ENCODE measurements around the gene RARA.

RARA gene

DNA sequence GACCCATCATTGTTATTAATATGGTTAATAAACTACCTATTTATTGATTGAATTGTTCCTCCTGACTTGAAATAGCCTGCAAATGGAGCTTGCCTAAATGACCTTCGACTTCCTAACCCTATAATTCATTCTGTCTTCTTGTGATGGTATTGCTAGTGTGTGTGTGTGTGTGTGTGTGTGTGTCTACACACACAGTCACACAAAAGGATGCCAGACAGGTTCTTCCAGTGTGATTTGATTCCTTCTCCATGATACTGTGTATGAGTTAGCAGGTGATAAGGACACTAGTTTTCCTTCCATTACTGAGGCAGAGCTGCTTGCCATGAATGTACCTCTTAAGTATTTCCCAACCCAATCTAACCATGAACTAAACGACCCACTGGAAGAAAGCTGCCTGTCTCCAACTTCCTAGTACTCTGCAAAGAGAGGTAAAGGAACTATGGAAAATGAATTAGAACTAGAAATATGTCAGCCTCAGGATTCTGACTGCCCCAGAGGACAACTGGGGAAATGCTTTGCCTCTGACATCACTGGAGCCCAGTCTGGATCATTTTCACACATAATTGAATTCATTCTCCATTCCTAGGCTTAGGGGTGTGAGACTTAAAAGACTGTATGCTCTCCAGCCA is 24.8 kb upstream of the RARA start:
- Histone ChIP-seq H3K36me3 (ENCODE audit: control insufficient read depth, insufficient read depth, low read length, severe bottlenecking) (peaks cover 28% of the 10 kb centered on the region), H3K4me3 (ENCODE audit: low read length) (peak overlapping the region; percentile 76), H3K9me3 (ENCODE audit: control insufficient read depth, low read length) (no peaks in the 10 kb centered on the region), H3K27me3 (replicated peaks; ENCODE audit: control insufficient read depth, insufficient read depth, low read length) (no peaks in the 10 kb centered on the region), H3K9ac (ENCODE audit: low read length) (peak overlapping the region; percentile 36), H3K4me1 (ENCODE audit: control insufficient read depth, insufficient read depth, low read length) (peaks cover 23% of the 10 kb centered on the region)
- peak; percentile 83 for DNase-seq (ENCODE audit: low read depth)

GRCh38 chr17:40286473-40286872 is 22.5 kb upstream of the RARA start:
- Histone ChIP-seq H3K4me1 (ENCODE audit: control insufficient read depth, insufficient read depth, low read length) (peaks cover 30% of the 10 kb centered on the region), H3K36me3 (ENCODE audit: control insufficient read depth, insufficient read depth, low read length, severe bottlenecking) (peaks cover 5% of the 10 kb centered on the region), H3K9me3 (ENCODE audit: control insufficient read depth, low read length) (no peaks in the 10 kb centered on the region), H3K9ac (ENCODE audit: low read length) (no peak overlapping the region), H3K27me3 (replicated peaks; ENCODE audit: control insufficient read depth, insufficient read depth, low read length) (no peaks in the 10 kb centered on the region), H3K4me3 (ENCODE audit: low read length) (no peak overlapping the region)
- DNase-seq (ENCODE audit: low read depth) = no peak

- Histone ChIP-seq H3K9me3 (ENCODE audit: control insufficient read depth, low read length) (no peaks in the 10 kb centered on the region), H3K4me1 (ENCODE audit: control insufficient read depth, insufficient read depth, low read length) (peaks cover 30% of the 10 kb centered on the region), H3K4me3 (ENCODE audit: low read length) (peak overlapping the region; percentile 33), H3K27me3 (replicated peaks; ENCODE audit: control insufficient read depth, insufficient read depth, low read length) (no peaks in the 10 kb centered on the region), H3K36me3 (ENCODE audit: control insufficient read depth, insufficient read depth, low read length, severe bottlenecking) (no peaks in the 10 kb centered on the region), H3K9ac (ENCODE audit: low read length) (peak overlapping the region; percentile 17)
- no peak for DNase-seq (ENCODE audit: low read depth)
Measured at GRCh38 chr17:40287159-40287493, 21.9 kb upstream of the RARA start.

DNA sequence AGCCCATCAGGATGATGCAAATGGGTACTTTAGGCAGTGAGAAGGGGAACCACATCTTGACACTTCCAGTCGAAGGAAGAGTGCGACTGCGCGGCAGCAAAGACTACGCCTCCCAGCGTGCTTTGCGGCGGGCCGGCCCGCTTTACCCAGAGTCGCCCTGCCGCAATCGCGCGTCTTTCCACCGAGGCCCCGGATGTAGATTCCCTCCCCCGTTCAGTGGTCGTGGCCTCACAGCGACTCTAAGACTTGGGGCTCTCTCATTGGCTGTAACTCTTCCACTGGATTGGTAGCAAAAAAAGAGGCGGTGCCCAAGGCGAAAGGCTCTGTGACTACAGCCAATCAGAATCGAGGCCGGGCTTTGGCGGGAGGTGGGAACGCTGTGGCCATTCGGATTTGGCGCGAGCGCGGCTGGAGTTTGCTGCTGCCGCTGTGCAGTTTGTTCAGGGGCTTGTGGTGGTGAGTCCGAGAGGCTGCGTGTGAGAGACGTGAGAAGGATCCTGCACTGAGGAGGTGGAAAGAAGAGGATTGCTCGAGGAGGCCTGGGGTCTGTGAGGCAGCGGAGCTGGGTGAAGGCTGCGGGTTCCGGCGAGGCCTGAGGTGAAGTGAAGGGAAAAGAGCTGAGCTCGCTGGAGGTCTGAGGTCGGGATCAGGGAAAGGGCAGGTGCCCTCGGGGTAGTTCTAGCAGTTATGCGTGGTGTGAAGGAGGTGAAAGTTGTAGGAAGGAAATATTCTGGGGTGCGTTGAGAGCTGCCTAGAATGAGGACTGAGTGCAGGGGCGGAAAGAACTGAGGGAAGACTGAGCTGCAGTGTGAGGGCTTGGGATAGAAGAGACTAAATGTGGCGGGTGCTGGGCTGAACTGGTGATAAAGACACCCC is 21.2 kb upstream of the RARA start, which contains the start of gene CDC6:
Gene CDC6, plus strand, starts transcription at position 386 of the 876 bp plus-strand sequence. CDS start 1,542 bp downstream, outside the sequence.
- Histone ChIP-seq H3K36me3 (ENCODE audit: control insufficient read depth, insufficient read depth, low read length, severe bottlenecking) (no peaks in the 10 kb centered on the region), H3K4me1 (ENCODE audit: control insufficient read depth, insufficient read depth, low read length) (peaks cover 30% of the 10 kb centered on the region), H3K9me3 (ENCODE audit: control insufficient read depth, low read length) (no peaks in the 10 kb centered on the region), H3K9ac (ENCODE audit: low read length) (peak within 1 kb of the TSS; percentile 81), H3K4me3 (ENCODE audit: low read length) (peak within 1 kb of the TSS; percentile 85), H3K27me3 (replicated peaks; ENCODE audit: control insufficient read depth, insufficient read depth, low read length) (no peaks in the 10 kb centered on the region)
- peak; percentile 100 for DNase-seq (ENCODE audit: low read depth)

- no peaks in the 10 kb centered on the region for H3K36me3 ChIP-seq (ENCODE audit: control insufficient read depth, insufficient read depth, low read length, severe bottlenecking)
- no peaks in the 10 kb centered on the region for H3K27me3 ChIP-seq (replicated peaks; ENCODE audit: control insufficient read depth, insufficient read depth, low read length)
- peak overlapping the region; percentile 47 for H3K9ac ChIP-seq (ENCODE audit: low read length)
- H3K4me3 ChIP-seq (ENCODE audit: low read length) = no peak overlapping the region
- peak; percentile 97 for DNase-seq (ENCODE audit: low read depth)
- H3K4me1 ChIP-seq (ENCODE audit: control insufficient read depth, insufficient read depth, low read length) = peaks cover 35% of the 10 kb centered on the region
- no peaks in the 10 kb centered on the region for H3K9me3 ChIP-seq (ENCODE audit: control insufficient read depth, low read length)
Measured at GRCh38 chr17:40290629-40291280, 18.2 kb upstream of the RARA start.

DNA sequence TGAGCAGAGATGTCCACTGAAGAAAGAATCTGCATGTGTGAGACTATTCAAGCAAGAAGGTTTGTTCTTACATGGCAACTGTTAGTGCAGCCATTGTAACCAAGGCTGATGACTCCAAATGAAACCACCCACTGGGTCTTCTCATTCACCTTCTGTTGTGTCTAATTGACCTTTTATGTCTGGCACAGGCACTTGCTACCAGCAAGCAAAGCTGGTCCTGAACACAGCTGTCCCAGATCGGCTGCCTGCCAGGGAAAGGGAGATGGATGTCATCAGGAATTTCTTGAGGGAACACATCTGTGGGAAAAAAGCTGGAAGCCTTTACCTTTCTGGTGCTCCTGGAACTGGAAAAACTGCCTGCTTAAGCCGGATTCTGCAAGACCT is 17.7 kb upstream of the RARA start:
- no peak overlapping the region for H3K4me3 ChIP-seq (ENCODE audit: low read length)
- no peaks in the 10 kb centered on the region for H3K9me3 ChIP-seq (ENCODE audit: control insufficient read depth, low read length)
- no peaks in the 10 kb centered on the region for H3K27me3 ChIP-seq (replicated peaks; ENCODE audit: control insufficient read depth, insufficient read depth, low read length)
- peak overlapping the region; percentile 51 for H3K9ac ChIP-seq (ENCODE audit: low read length)
- no peaks in the 10 kb centered on the region for H3K36me3 ChIP-seq (ENCODE audit: control insufficient read depth, insufficient read depth, low read length, severe bottlenecking)
- peaks cover 40% of the 10 kb centered on the region for H3K4me1 ChIP-seq (ENCODE audit: control insufficient read depth, insufficient read depth, low read length)
- DNase-seq (ENCODE audit: low read depth) = no peak

- Histone ChIP-seq H3K9me3 (ENCODE audit: control insufficient read depth, low read length) (no peaks in the 10 kb centered on the region), H3K36me3 (ENCODE audit: control insufficient read depth, insufficient read depth, low read length, severe bottlenecking) (no peaks in the 10 kb centered on the region), H3K4me3 (ENCODE audit: low read length) (peak overlapping the region; percentile 31), H3K4me1 (ENCODE audit: control insufficient read depth, insufficient read depth, low read length) (peaks cover 55% of the 10 kb centered on the region), H3K27me3 (replicated peaks; ENCODE audit: control insufficient read depth, insufficient read depth, low read length) (no peaks in the 10 kb centered on the region), H3K9ac (ENCODE audit: low read length) (peak overlapping the region; percentile 73)
- DNase-seq (ENCODE audit: low read depth) = peak; percentile 29
Measured at GRCh38 chr17:40293363-40293762, 15.6 kb upstream of the RARA start.

GRCh38 chr17:40295488-40296436 is 13.2 kb upstream of the RARA start:
- no peaks in the 10 kb centered on the region for H3K36me3 ChIP-seq (ENCODE audit: control insufficient read depth, insufficient read depth, low read length, severe bottlenecking)

GRCh38 chr17:40297511-40297910 is 11.5 kb upstream of the RARA start:
- peak overlapping the region; percentile 54 for H3K9ac ChIP-seq (ENCODE audit: low read length)
- no peaks in the 10 kb centered on the region for H3K27me3 ChIP-seq (replicated peaks; ENCODE audit: control insufficient read depth, insufficient read depth, low read length)
- no peaks in the 10 kb centered on the region for H3K9me3 ChIP-seq (ENCODE audit: control insufficient read depth, low read length)
- no peaks in the 10 kb centered on the region for H3K36me3 ChIP-seq (ENCODE audit: control insufficient read depth, insufficient read depth, low read length, severe bottlenecking)
- peaks cover 62% of the 10 kb centered on the region for H3K4me1 ChIP-seq (ENCODE audit: control insufficient read depth, insufficient read depth, low read length)
- no peak overlapping the region for H3K4me3 ChIP-seq (ENCODE audit: low read length)
- DNase-seq (ENCODE audit: low read depth) = no peak

More at GRCh38 chr17:40295488-40296436, 13.2 kb upstream of the RARA start:
- peak overlapping the region; percentile 28 for H3K4me3 ChIP-seq (ENCODE audit: low read length)
- peak overlapping the region; percentile 54 for H3K9ac ChIP-seq (ENCODE audit: low read length)
- peaks cover 62% of the 10 kb centered on the region for H3K4me1 ChIP-seq (ENCODE audit: control insufficient read depth, insufficient read depth, low read length)
- no peak for DNase-seq (ENCODE audit: low read depth)
- no peaks in the 10 kb centered on the region for H3K27me3 ChIP-seq (replicated peaks; ENCODE audit: control insufficient read depth, insufficient read depth, low read length)
- H3K9me3 ChIP-seq (ENCODE audit: control insufficient read depth, low read length) = no peaks in the 10 kb centered on the region

DNA sequence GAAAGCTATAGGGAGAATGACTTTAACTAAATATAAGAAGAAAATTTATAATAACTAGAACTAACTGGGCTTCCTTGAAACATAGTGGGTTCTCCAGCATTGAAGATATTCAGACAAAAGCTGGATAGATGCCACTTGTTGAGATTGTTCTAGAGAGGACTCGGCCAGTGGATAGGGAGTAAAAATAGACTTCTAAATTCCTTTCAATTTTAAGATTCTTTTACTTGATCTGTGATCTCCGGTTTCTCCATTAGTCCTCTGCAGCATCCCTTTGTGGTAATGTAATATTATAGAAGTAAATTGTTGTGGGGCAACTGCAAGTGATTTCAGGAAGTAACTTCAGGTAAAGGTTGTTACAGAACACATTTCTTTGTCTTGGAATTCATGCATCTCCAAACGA is 10.3 kb upstream of the RARA start:
- Histone ChIP-seq H3K36me3 (ENCODE audit: control insufficient read depth, insufficient read depth, low read length, severe bottlenecking) (no peaks in the 10 kb centered on the region), H3K9me3 (ENCODE audit: control insufficient read depth, low read length) (no peaks in the 10 kb centered on the region), H3K4me3 (ENCODE audit: low read length) (no peak overlapping the region), H3K4me1 (ENCODE audit: control insufficient read depth, insufficient read depth, low read length) (peaks cover 61% of the 10 kb centered on the region), H3K9ac (ENCODE audit: low read length) (peak overlapping the region; percentile 54), H3K27me3 (replicated peaks; ENCODE audit: control insufficient read depth, insufficient read depth, low read length) (no peaks in the 10 kb centered on the region)
- DNase-seq (ENCODE audit: low read depth) = peak; percentile 73

All from adipocyte (in vitro differentiated cells).